Panc1 (cell line): Measurements from ENCODE around the gene MCMBP. TPM values are rescaled to one million over a fixed set of nuclear protein-coding genes. Genes with fewer than 3 reads are reported as not detected.
A peak's percentile ranks its signal among the peaks of the same experiment; 100 is the strongest.

ENCODE experiments used
- ATAC-seq: fragments of 200-7000 bp; cut with Tn5 transposase; 2 replicates; pipeline ENCODE4 v1.9.1; 2020; ENCODE audit warnings: mild to moderate bottlenecking, moderate library complexity
- Bru-seq: library from RNA; stranded (reverse); fragments of 400-500 nt; gene quantifications from one replicate; lab custom pipeline; 2021; lab: Mats Ljungman, UMichigan
- BruChase-seq, 2 experiments: library from RNA; stranded (reverse); fragments of 400-500 nt; gene quantifications; one replicate each; lab custom pipeline; 2021; lab: Mats Ljungman, UMichigan
- BruUV-seq: library from RNA; stranded (reverse); fragments of 400-500 nt; replicated peaks from 2 replicates; lab custom pipeline; 2021; lab: Mats Ljungman, UMichigan
- CTCF ChIA-PET: fragments of 300-600 bp; sonication (Branson Sonifier 250); formaldehyde crosslinking; loops from one replicate; lab custom pipeline; 2022; ENCODE audit warnings: antibody characterized with exemption; lab: Charles Lee
- POLR2A ChIA-PET: fragments of 300-600 bp; sonication (Branson Sonifier 250); formaldehyde crosslinking; loops from one replicate; lab custom pipeline; 2022; ENCODE audit warnings: antibody characterized with exemption; lab: Charles Lee
- DNase-seq: peaks from one replicate; pipeline ENCODE4 v3.0.0-alpha.2; 2010; ENCODE audit warnings: low read depth, low spot score
- H3K27ac ChIP-seq: 2 replicates; pipeline ENCODE4 v1.5.1; 2011; ENCODE audit warnings: mild to moderate bottlenecking, low read length, inconsistent platforms
- H3K27me3 ChIP-seq: fragments of 200-500 bp; sonication (Bioruptor generic); 2 replicates; pipeline ENCODE4 v1.6.0; 2014; ENCODE audit warnings: low read length, inconsistent platforms; ENCODE audit not compliant: control insufficient read depth, insufficient read depth
- H3K36me3 ChIP-seq: fragments of 200-500 bp; sonication (Bioruptor generic); 2 replicates; pipeline ENCODE4 v1.5.1; 2014; ENCODE audit warnings: inconsistent platforms, mild to moderate bottlenecking, low read length, moderate library complexity; ENCODE audit not compliant: control insufficient read depth, insufficient read depth
- H3K4me1 ChIP-seq: 2 replicates; pipeline ENCODE4 v1.5.1; 2011; ENCODE audit warnings: inconsistent platforms, mild to moderate bottlenecking, low read length, moderate library complexity; ENCODE audit not compliant: control insufficient read depth, insufficient read depth
- H3K4me3 ChIP-seq, 2 experiments: 2 replicates each; pipeline ENCODE4 v1.5.1; 2011 to 2012; ENCODE audit warnings: low read depth in 2 of 2, low read length in 2 of 2, mild to moderate bottlenecking in 2 of 2, inconsistent platforms in 1 of 2, moderate library complexity in 1 of 2
- H3K9me3 ChIP-seq: fragments of 200-500 bp; sonication (Bioruptor generic); 2 replicates; pipeline ENCODE4 v1.5.1; 2014; ENCODE audit warnings: low read depth, mild to moderate bottlenecking, inconsistent platforms, low read length, moderate library complexity; ENCODE audit not compliant: control insufficient read depth, insufficient read depth
- CTCF ChIP-seq: fragments of 450-650 bp; IDR thresholded peaks from 2 replicates; pipeline ENCODE4 v1.5.1; 2017; ENCODE audit warnings: mild to moderate bottlenecking
- POLR2AphosphoS5 ChIP-seq: IDR thresholded peaks from 2 replicates; pipeline ENCODE4 v1.6.1; 2012; ENCODE audit warnings: mild to moderate bottlenecking, low read depth, low read length, moderate library complexity
- SIN3A ChIP-seq: IDR thresholded peaks from 2 replicates; pipeline ENCODE4 v1.6.1; 2012; ENCODE audit warnings: low read depth, mild to moderate bottlenecking, low read length, moderate library complexity, borderline replicate concordance; ENCODE audit not compliant: insufficient read depth
- TCF7L2 ChIP-seq: IDR thresholded peaks from 2 replicates; pipeline ENCODE4 v1.6.1; 2011; ENCODE audit warnings: mild to moderate bottlenecking, low read depth, low read length, inconsistent platforms
- in situ Hi-C: cut with HindIII; loops from 2 replicates; pipeline ENCODE4 v1.10.0; 2016; ENCODE audit warnings: low sequenced_read_pairs, low pct_unique_long_range_greater_than_20kb
- intact Hi-C: fragments of 100-400 bp; cut with micrococcal nuclease; formaldehyde crosslinking; loops from one replicate; pipeline ENCODE4 v1.10.0; 2022; ENCODE audit not compliant: unreplicated experiment
- long read RNA-seq: library from polyadenylated mRNA; unstranded; transcript quantifications from one replicate; pipeline ENCODE4 v2.0.0, GENCODE V29; 2021; ENCODE audit not compliant: unreplicated experiment
- polyA plus RNA-seq: library from polyadenylated mRNA; unstranded; fragments of >200 nt; gene quantifications from one replicate; pipeline ENCODE4 v1.2.1, GENCODE V29; 2012; ENCODE audit warnings: missing spikeins; ENCODE audit not compliant: insufficient read length
- total RNA-seq: library from RNA; stranded (reverse); gene quantifications from one replicate; pipeline ENCODE4 v1.2.1, GENCODE V29; 2021; ENCODE audit not compliant: unreplicated experiment
- TF ChIP-seq, protein P1 (sequence below), 2 experiments: IDR thresholded peaks; 2 replicates each; pipeline ENCODE4 v1.6.1; 2011 to 2012; ENCODE audit warnings: low read depth in 2 of 2, control low read depth in 1 of 2, low read length in 1 of 2, mild to moderate bottlenecking in 1 of 2, moderate library complexity in 1 of 2; ENCODE audit not compliant: insufficient read depth in 1 of 2

MCMBP gene, protein sequence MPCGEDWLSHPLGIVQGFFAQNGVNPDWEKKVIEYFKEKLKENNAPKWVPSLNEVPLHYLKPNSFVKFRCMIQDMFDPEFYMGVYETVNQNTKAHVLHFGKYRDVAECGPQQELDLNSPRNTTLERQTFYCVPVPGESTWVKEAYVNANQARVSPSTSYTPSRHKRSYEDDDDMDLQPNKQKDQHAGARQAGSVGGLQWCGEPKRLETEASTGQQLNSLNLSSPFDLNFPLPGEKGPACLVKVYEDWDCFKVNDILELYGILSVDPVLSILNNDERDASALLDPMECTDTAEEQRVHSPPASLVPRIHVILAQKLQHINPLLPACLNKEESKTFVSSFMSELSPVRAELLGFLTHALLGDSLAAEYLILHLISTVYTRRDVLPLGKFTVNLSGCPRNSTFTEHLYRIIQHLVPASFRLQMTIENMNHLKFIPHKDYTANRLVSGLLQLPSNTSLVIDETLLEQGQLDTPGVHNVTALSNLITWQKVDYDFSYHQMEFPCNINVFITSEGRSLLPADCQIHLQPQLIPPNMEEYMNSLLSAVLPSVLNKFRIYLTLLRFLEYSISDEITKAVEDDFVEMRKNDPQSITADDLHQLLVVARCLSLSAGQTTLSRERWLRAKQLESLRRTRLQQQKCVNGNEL
- total RNA-seq (94.5 TPM), Bru-seq, nascent RNA (percentile 94 among the genes with signal in this experiment), BruChase-seq, experiment 1, labeled RNA remaining after a 2-hour chase (percentile 91 among the genes with signal in this experiment), BruChase-seq, experiment 2, labeled RNA remaining after a 6-hour chase (percentile 94 among the genes with signal in this experiment)
- polyA plus RNA-seq, result 49.7 TPM
- long read RNA-seq, full-length matches to known transcripts, result 183 of 270 reads
- long read RNA-seq, partial matches to known transcripts, result 46 of 270 reads
- long read RNA-seq, other reads (novel, unspliced or antisense), result 41 of 270 reads

GRCh38 chr10:119872610-119872859 lies at the start of gene MCMBP:
TSS of gene MCMBP (minus strand) at chr10:119872843. CDS start at chr10:119872584, 259 bp downstream.
- BruUV-seq, result no TSS peak
- POLR2A ChIA-PET, result interaction anchor here (0.5 to 0.7 kb wide), 3 partner anchors 21 to 202 kb away, joined by 3 to 11 read pairs (median 6); no protein-coding TSS in a partner anchor
- peak within 1 kb of the TSS; percentile 79 to 82 for H3K4me3 ChIP-seq
- no peaks in the 10 kb centered on the region for H3K27me3 ChIP-seq
- ATAC-seq, result peak; percentile 39
- H3K36me3 ChIP-seq, result no peaks in the 10 kb centered on the region; the same call in 1 of the 2 replicates
- CTCF ChIA-PET, result interaction anchor here (0.6 to 1.0 kb wide), 2 partner anchors 11 to 13 kb away, joined by 4 to 14 read pairs; no protein-coding TSS in a partner anchor
- intact Hi-C loops (no loop called here), in situ Hi-C loops (no loop called here)
- no peaks in the 10 kb centered on the region for H3K9me3 ChIP-seq
- DNase-seq, result no peak
- peaks cover 34% of the 10 kb centered on the region for H3K4me1 ChIP-seq
- TF ChIP-seq CTCF (no peak), SIN3A (peak; percentile 89; the same call in 1 of the 2 replicates), POLR2AphosphoS5 (no peak)
- H3K27ac ChIP-seq, result peak within 1 kb of the TSS; percentile 90

DNA sequence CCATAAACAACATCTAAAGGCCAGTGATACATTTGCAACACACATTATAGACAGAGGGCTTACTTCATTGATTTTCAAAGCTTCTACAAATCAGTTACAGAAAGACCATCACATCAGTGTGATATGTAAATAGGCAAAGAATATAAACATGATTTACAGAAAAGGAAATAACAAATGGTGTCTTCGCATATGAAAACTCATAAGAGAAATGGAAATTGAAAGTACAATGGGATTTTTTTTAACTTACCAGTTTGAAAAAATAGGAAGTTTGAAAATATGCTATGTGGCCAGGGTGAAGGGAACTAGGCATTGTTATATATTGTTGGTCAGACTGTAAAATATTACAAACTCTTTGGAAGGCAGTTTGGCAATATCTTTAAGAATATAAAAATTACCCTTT lies 47.2 kb upstream of the MCMBP start:
- Histone ChIP-seq H3K9me3 (no peaks in the 10 kb centered on the region), H3K36me3 (peaks cover 58% of the 10 kb centered on the region), H3K4me1 (no peaks in the 10 kb centered on the region), H3K4me3 (no peak overlapping the region), H3K27me3 (no peaks in the 10 kb centered on the region), H3K27ac (no peak overlapping the region)
- intact Hi-C loops, result no loop called here
- ChIA-PET CTCF (no interaction called here), POLR2A (no interaction called here)
- no peak for ATAC-seq
- DNase-seq, result no peak
- TF ChIP-seq, protein P1, sequence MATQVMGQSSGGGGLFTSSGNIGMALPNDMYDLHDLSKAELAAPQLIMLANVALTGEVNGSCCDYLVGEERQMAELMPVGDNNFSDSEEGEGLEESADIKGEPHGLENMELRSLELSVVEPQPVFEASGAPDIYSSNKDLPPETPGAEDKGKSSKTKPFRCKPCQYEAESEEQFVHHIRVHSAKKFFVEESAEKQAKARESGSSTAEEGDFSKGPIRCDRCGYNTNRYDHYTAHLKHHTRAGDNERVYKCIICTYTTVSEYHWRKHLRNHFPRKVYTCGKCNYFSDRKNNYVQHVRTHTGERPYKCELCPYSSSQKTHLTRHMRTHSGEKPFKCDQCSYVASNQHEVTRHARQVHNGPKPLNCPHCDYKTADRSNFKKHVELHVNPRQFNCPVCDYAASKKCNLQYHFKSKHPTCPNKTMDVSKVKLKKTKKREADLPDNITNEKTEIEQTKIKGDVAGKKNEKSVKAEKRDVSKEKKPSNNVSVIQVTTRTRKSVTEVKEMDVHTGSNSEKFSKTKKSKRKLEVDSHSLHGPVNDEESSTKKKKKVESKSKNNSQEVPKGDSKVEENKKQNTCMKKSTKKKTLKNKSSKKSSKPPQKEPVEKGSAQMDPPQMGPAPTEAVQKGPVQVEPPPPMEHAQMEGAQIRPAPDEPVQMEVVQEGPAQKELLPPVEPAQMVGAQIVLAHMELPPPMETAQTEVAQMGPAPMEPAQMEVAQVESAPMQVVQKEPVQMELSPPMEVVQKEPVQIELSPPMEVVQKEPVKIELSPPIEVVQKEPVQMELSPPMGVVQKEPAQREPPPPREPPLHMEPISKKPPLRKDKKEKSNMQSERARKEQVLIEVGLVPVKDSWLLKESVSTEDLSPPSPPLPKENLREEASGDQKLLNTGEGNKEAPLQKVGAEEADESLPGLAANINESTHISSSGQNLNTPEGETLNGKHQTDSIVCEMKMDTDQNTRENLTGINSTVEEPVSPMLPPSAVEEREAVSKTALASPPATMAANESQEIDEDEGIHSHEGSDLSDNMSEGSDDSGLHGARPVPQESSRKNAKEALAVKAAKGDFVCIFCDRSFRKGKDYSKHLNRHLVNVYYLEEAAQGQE (IDR thresholded peaks at IDR 0.05; ENCODE audit: insufficient read depth in 1 of 2, low read depth in 2 of 2, low read length in 1 of 2), result no peak
- TF ChIP-seq POLR2AphosphoS5 (no peak), TCF7L2 (no peak), SIN3A (no peak), CTCF (no peak)
- no TSS peak for BruUV-seq
- in situ Hi-C loops, result no loop called here
